Gastrocnemius medialis (tissue), 4 donors: Measurements from ENCODE around the gene IDUA. TPM values are rescaled to one million over a fixed set of nuclear protein-coding genes. Genes with fewer than 3 reads are reported as not detected.

Source experiments
- ATAC-seq, 2 donors: fragments of 150-250 bp; one replicate each; pipeline ENCODE4 v1.9.1; 2016
- DNase-seq, 2 donors: peaks; one replicate each; pipeline ENCODE4 v3.0.0-alpha.2; 2019
- H3K27ac ChIP-seq, 4 donors: fragments of 200-600 bp; sonication (generic); 1 replicate in 1 of 4; 2 replicates in 3 of 4; pipeline ENCODE4 v1.5.1; 2016 to 2018; ENCODE audit warnings: mild to moderate bottlenecking in 2 of 4, moderate library complexity in 1 of 4
- H3K27me3 ChIP-seq, 3 donors: fragments of 200-600 bp; sonication (generic) in 2 of 3; 1 replicate in 1 of 3; 2 replicates in 2 of 3; pipeline versions ENCODE4 v1.5.1 to v1.6.0; 2016 to 2019; ENCODE audit warnings: mild to moderate bottlenecking in 1 of 3, moderate library complexity in 1 of 3
- H3K36me3 ChIP-seq, 2 donors: fragments of 200-600 bp; sonication (generic) in 1 of 2; one replicate each; pipeline ENCODE4 v1.5.1; 2017 to 2018
- H3K4me1 ChIP-seq, 2 donors: fragments of 200-600 bp; sonication (generic) in 1 of 2; one replicate each; pipeline ENCODE4 v1.5.1; 2016 to 2017; ENCODE audit warnings: mild to moderate bottlenecking in 2 of 2
- H3K4me3 ChIP-seq, 4 donors: fragments of 200-600 bp; sonication (generic) in 3 of 4; 1 replicate in 1 of 4; 2 replicates in 3 of 4; pipeline ENCODE4 v1.5.1; 2016 to 2019; ENCODE audit warnings: mild to moderate bottlenecking in 2 of 4
- H3K9me3 ChIP-seq, 3 donors: fragments of 200-600 bp; sonication (generic) in 2 of 3; 1 replicate in 1 of 3; 2 replicates in 2 of 3; pipeline ENCODE4 v1.5.1; 2016 to 2019
- CTCF ChIP-seq, 5 experiments: fragments of 450-650 bp in 3 of 5; fragments of 200-600 bp in 2 of 5; sonication (generic) in 2 of 5; IDR thresholded peaks in 4 of 5; conservative IDR thresholded peaks in 1 of 5; 1 replicate in 4 of 5; 2 replicates in 1 of 5; pipeline ENCODE4 v1.5.1; 2016 to 2019; ENCODE audit warnings: antibody characterized with exemption in 5 of 5, mild to moderate bottlenecking in 3 of 5, moderate library complexity in 3 of 5
- POLR2A ChIP-seq, 2 donors: fragments of 450-650 bp; IDR thresholded peaks; one replicate each; pipeline ENCODE4 v1.6.1; 2017; ENCODE audit warnings: antibody characterized with exemption in 2 of 2, mild to moderate bottlenecking in 2 of 2, moderate library complexity in 2 of 2
- in situ Hi-C, 4 donors: fragments of 200-750 bp; cut with MboI; loops; one replicate each; pipeline versions ENCODE4 v1.15.0 to v1.8.0; 2017; ENCODE audit warnings: low sequenced_read_pairs in 4 of 4
- intact Hi-C: fragments of 100-400 bp; cut with DNase I; formaldehyde crosslinking; loops from one replicate; pipeline ENCODE4 v1.15.1; 2023; ENCODE audit warnings: low total_unique reads
- total RNA-seq, 4 donors: library from RNA; depleted of rRNA; stranded (reverse); fragments of >200 nt; gene quantifications; one replicate each; pipeline versions ENCODE4 v1.1.0 to v1.2.3, GENCODE V29; 2016

Gene IDUA
- total RNA-seq, 4 donors from 2014 or later = 0.12 to 10.8 (median 2.4) TPM

GRCh38 chr4:984336-985054, 2.3 kb upstream of the IDUA start:
- H3K27me3 ChIP-seq = no peaks in the 10 kb centered on the region
- peak overlapping the region; percentile 7 to 42 (median 28) for H3K4me3 ChIP-seq
- in situ Hi-C loops = no loop called here
- H3K9me3 ChIP-seq = no peaks in the 10 kb centered on the region
- H3K36me3 ChIP-seq = no peaks in the 10 kb centered on the region
- DNase-seq (no peak), ATAC-seq (no peak)
- peak overlapping the region in 1 of 4 donors; percentile 42 for H3K27ac ChIP-seq
- peaks cover 14 to 22% of the 10 kb centered on the region in 2 donors for H3K4me1 ChIP-seq
- intact Hi-C loops = loop anchor here (5.0 kb wide), 1 partner anchor 52 kb away; the partner anchor contains the start of genes GAK and TMEM175
- no peak for TF ChIP-seq CTCF (IDR thresholded peaks at IDR 0.05 in 4 of 5, conservative IDR thresholded peaks at IDR 0.05 in 1 of 5)
- TF ChIP-seq POLR2A (IDR thresholded peaks at IDR 0.05) = no peak

GRCh38 chr4:985123-985830, 1.6 kb upstream of the IDUA start:
- Histone ChIP-seq H3K4me1 (peaks cover 14 to 22% of the 10 kb centered on the region in 2 donors), H3K9me3 (no peaks in the 10 kb centered on the region), H3K27me3 (no peaks in the 10 kb centered on the region), H3K4me3 (peak overlapping the region; percentile 7 to 42 (median 28)), H3K27ac (peak overlapping the region in 1 of 4 donors; percentile 42), H3K36me3 (peaks cover 0 to 6% of the 10 kb centered on the region in 2 donors)
- in situ Hi-C loops (no loop called here), intact Hi-C loops (loop anchor here (5.0 kb wide), 1 partner anchor 53 kb away; the partner anchor contains the start of genes GAK and TMEM175)
- ATAC-seq (peak; percentile 31 to 41), DNase-seq (peak; percentile 28 to 58)
- TF ChIP-seq POLR2A (IDR thresholded peaks at IDR 0.05) = no peak
- no peak for TF ChIP-seq CTCF (IDR thresholded peaks at IDR 0.05 in 4 of 5, conservative IDR thresholded peaks at IDR 0.05 in 1 of 5)

DNA sequence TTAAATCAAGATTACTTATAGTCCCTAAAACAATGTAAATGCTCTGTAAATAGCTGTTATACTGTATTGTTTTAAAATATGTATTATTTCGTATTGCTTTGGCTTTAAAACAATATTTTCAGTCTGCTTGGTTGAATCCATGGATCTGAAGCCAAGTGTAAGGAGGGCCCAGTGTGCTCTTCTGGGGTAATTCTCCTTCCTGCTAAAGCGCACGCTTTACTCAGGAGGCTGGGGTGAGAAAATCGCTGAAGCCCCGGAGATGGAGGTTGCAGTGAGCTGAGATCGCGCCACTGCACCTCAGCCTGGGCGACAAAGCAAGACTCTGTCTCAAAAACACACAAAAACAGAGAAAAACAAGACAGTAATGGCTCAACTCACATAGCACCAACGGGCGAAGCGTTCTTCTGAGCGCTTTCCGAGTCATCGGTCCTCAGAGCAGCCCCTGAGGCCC, 391 bp upstream of the IDUA start:
- H3K9me3 ChIP-seq = no peaks in the 10 kb centered on the region
- peak overlapping the region; percentile 57 to 80 (median 63) for H3K4me3 ChIP-seq
- intact Hi-C loops (loop anchor here (5.0 kb wide), 1 partner anchor 54 kb away; the partner anchor contains the start of genes GAK and TMEM175), in situ Hi-C loops (no loop called here)
- ATAC-seq = peak; percentile 16 to 32
- H3K4me1 ChIP-seq = peaks cover 14 to 22% of the 10 kb centered on the region in 2 donors
- no peaks in the 10 kb centered on the region for H3K27me3 ChIP-seq
- H3K36me3 ChIP-seq = peaks cover 0 to 11% of the 10 kb centered on the region in 2 donors
- peak overlapping the region; percentile 26 to 64 (median 53) for H3K27ac ChIP-seq
- TF ChIP-seq CTCF (IDR thresholded peaks at IDR 0.05 in 4 of 5, conservative IDR thresholded peaks at IDR 0.05 in 1 of 5) = no peak
- no peak for TF ChIP-seq POLR2A (IDR thresholded peaks at IDR 0.05)
- no peak for DNase-seq

DNA sequence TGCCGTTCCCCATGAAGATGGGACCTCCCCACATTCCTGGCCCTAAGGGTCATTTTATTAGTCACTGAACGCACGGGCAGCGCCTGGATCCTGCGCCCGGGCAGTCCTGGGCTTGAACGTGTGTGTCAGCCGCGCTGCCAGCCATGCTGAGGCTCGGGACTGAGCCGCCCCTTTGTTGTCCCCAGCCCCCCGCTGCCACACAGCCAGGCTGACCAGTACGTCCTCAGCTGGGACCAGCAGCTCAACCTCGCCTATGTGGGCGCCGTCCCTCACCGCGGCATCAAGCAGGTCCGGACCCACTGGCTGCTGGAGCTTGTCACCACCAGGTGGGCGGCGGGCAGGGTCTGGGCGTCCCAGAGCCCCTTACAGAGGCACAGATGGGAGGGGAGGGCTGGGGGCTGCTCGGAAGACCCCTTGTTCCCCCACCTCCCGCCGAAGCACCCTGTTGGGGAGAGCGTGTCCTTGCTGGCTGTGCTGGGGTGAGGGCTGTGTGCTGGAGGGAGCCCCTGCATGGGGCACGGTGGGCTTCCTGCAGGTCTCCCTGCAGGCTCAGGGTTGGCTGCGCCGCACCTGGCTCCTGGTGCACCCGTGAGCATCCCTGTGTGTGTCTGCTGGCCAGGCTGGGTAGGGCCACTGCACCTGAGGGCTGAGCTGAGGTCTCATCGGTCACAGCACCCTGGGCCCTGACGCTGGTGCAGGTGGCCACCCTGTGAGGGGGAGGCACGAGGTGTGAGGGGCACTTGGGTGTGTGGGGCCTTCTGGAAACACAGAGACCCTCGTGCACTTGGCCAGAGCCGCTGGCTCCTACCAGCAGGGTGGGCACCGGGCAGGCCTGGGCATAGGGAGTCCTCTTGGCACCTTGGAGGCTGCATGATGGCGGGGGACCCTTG, 1.0 kb downstream of the IDUA start:
- peaks cover 0 to 11% of the 10 kb centered on the region in 2 donors for H3K36me3 ChIP-seq
- H3K4me3 ChIP-seq = peak overlapping the region; percentile 57 to 80 (median 63)
- in situ Hi-C loops (no loop called here), intact Hi-C loops (loop anchor here (5.0 kb wide), 1 partner anchor 56 kb away; the partner anchor contains the start of genes GAK and TMEM175)
- H3K9me3 ChIP-seq = no peaks in the 10 kb centered on the region
- DNase-seq = no peak
- H3K27me3 ChIP-seq = no peaks in the 10 kb centered on the region
- H3K4me1 ChIP-seq = peaks cover 14 to 22% of the 10 kb centered on the region in 2 donors
- TF ChIP-seq POLR2A (IDR thresholded peaks at IDR 0.05) = no peak
- TF ChIP-seq CTCF (IDR thresholded peaks at IDR 0.05 in 4 of 5, conservative IDR thresholded peaks at IDR 0.05 in 1 of 5) = no peak
- ATAC-seq = no peak
- H3K27ac ChIP-seq = no peak overlapping the region
